Pancreas (tissue), 10 donors: ENCODE measurements around the gene OCA2. TPM values are rescaled to one million over a fixed set of nuclear protein-coding genes. Genes with fewer than 3 reads are reported as not detected.

Experiments used
- ATAC-seq, 4 donors: fragments of 200-7000 bp; cut with Tn5 transposase; one replicate each; pipeline versions ENCODE4 v1.8.0 to v1.9.1; 2020; ENCODE audit warnings: mild to moderate bottlenecking in 4 of 4, moderate library complexity in 4 of 4
- DNase-seq, 6 donors: peaks; one replicate each; pipeline ENCODE4 v3.0.0-alpha.2; 2020
- FAIRE-seq: peaks from 2 replicates; lab custom pipeline; 2012; peaks lifted over from hg19 to GRCh38; lab: Jason Lieb, UNC
- H3K27ac ChIP-seq, 4 donors: fragments of 200-600 bp; sonication (generic); 1 replicate in 3 of 4; 2 replicates in 1 of 4; pipeline versions ENCODE4 v1.5.0 to v1.8.0; 2020
- H3K27me3 ChIP-seq, 4 donors: fragments of 200-600 bp; one replicate each; pipeline ENCODE4 v1.8.0; 2021
- H3K36me3 ChIP-seq, 3 donors: fragments of 200-600 bp; sonication (generic) in 1 of 3; one replicate each; pipeline versions ENCODE4 v1.5.0 to v1.8.0; 2020 to 2021
- H3K4me1 ChIP-seq, 3 donors: fragments of 200-600 bp; one replicate each; pipeline ENCODE4 v1.8.0; 2021
- H3K4me3 ChIP-seq, 4 donors: fragments of 200-600 bp; sonication (generic) in 2 of 4; one replicate each; pipeline versions ENCODE4 v1.5.0 to v1.8.0; 2020 to 2021
- H3K9me3 ChIP-seq, 4 donors: fragments of 200-600 bp; one replicate each; pipeline ENCODE4 v1.8.0; 2021
- CTCF ChIP-seq, 4 donors: fragments of 200-600 bp; sonication (generic) in 3 of 4; IDR thresholded peaks; one replicate each; pipeline versions ENCODE4 v1.5.0 to v1.8.0; 2021; ENCODE audit warnings: antibody characterized with exemption in 4 of 4
- WGBS, 2 donors: extraction: QIAGEN DNeasy Blood & Tissue Kit; methylation state at CpG; one replicate each; pipeline ENCODE4 v1.1.7; 2013; 5-methylcytosine and 5-hydroxymethylcytosine counted together
- intact Hi-C, 3 donors: fragments of 100-400 bp; cut with DNase I; formaldehyde crosslinking; loops; one replicate each; pipeline versions ENCODE4 v1.11.1 to v1.14.2; 2022
- polyA plus RNA-seq, 2 donors: library from polyadenylated mRNA; stranded (reverse); fragments of 200-250 nt; gene quantifications; one replicate each; pipeline ENCODE4 v1.2.3, GENCODE V29; 2013
- total RNA-seq, 6 donors: library from RNA; stranded (reverse); fragmentation: NEBNext Ultra II Directional in 4 of 6; extraction: Animal tissue kit (Norgen Biotek cat#: 25700) in 4 of 6; gene quantifications; one replicate each; pipeline versions ENCODE4 v1.2.1 to v1.2.4, GENCODE V29; 2021 to 2023
- donor health status: healthy with polysubstance abuse.
- donor health status: DM: no; HTN: no; CAD: no; lungs with moderate emphysema.
- donor health status: DM: no; HTN: no; CAD: no.
- donor health status: control.
- donor health status: control.
- donor health status: Bipolar disorder and iron deficiency.
- donor health status: DM: yes; HTN: yes; CAD: no.
- donor health status: DM: no; HTN: no; CAD: no.
- donor health status: DM: no; HTN: no; CAD: no.
- donor health status: DM: yes; HTN: yes; CAD: no.

Gene OCA2
- total and polyA plus RNA-seq, 8 donors = 0.12 to 0.31 (median 0.18) TPM; not detected in 4

GRCh38 chr15:27731776-27732175, 367.3 kb downstream of the OCA2 start:
- Histone ChIP-seq H3K36me3 (no peaks in the 10 kb centered on the region), H3K27me3 (no peaks in the 10 kb centered on the region), H3K27ac (no peak overlapping the region), H3K9me3 (no peaks in the 10 kb centered on the region), H3K4me3 (no peak overlapping the region), H3K4me1 (no peaks in the 10 kb centered on the region)
- intact Hi-C loops = loop anchor here in 1 of 3 donors (10.0 kb wide), 1 partner anchor 57 kb away; no protein-coding TSS in a partner anchor
- FAIRE-seq (no peak), DNase-seq (no peak), ATAC-seq (no peak)
- no peak for TF ChIP-seq CTCF (IDR thresholded peaks at IDR 0.05)
- WGBS, 2 donors = 32 to 37% methylated on average over 1 of the region's 1 CpG

GRCh38 chr15:27730868-27731267, 368.2 kb downstream of the OCA2 start:
- ATAC-seq (no peak), FAIRE-seq (no peak), DNase-seq (no peak)
- no peak for TF ChIP-seq CTCF (IDR thresholded peaks at IDR 0.05)
- no peaks in the 10 kb centered on the region for H3K36me3 ChIP-seq
- H3K4me1 ChIP-seq = no peaks in the 10 kb centered on the region
- intact Hi-C loops = loop anchor here in 1 of 3 donors (10.0 kb wide), 1 partner anchor 56 kb away; no protein-coding TSS in a partner anchor
- no peak overlapping the region for H3K27ac ChIP-seq
- H3K9me3 ChIP-seq = no peaks in the 10 kb centered on the region
- H3K27me3 ChIP-seq = no peaks in the 10 kb centered on the region
- H3K4me3 ChIP-seq = no peak overlapping the region

- 60 to 62% methylated on average over 3 of the region's 3 CpGs for WGBS, 2 donors
- no peak for ATAC-seq
- DNase-seq = no peak
- no peak overlapping the region for H3K27ac ChIP-seq
- no peak overlapping the region for H3K4me3 ChIP-seq
- no peaks in the 10 kb centered on the region for H3K36me3 ChIP-seq
- intact Hi-C loops = no loop called here
- no peaks in the 10 kb centered on the region for H3K27me3 ChIP-seq
- TF ChIP-seq CTCF (IDR thresholded peaks at IDR 0.05) = no peak
- no peaks in the 10 kb centered on the region for H3K9me3 ChIP-seq
- H3K4me1 ChIP-seq = no peaks in the 10 kb centered on the region
- no peak for FAIRE-seq
Observed at GRCh38 chr15:27725731-27726130, 373.4 kb downstream of the OCA2 start.

GRCh38 chr15:27723821-27724220, 375.3 kb downstream of the OCA2 start:
- FAIRE-seq = no peak
- intact Hi-C loops = no loop called here
- no peaks in the 10 kb centered on the region for H3K27me3 ChIP-seq
- TF ChIP-seq CTCF (IDR thresholded peaks at IDR 0.05) = no peak
- ATAC-seq = no peak
- no peak overlapping the region for H3K27ac ChIP-seq
- H3K4me3 ChIP-seq = no peak overlapping the region
- no peaks in the 10 kb centered on the region for H3K36me3 ChIP-seq
- no peak for DNase-seq
- 41% methylated on average over 5 of the region's 5 CpGs for WGBS, 2 donors
- H3K4me1 ChIP-seq = no peaks in the 10 kb centered on the region
- H3K9me3 ChIP-seq = no peaks in the 10 kb centered on the region

GRCh38 chr15:27722102-27722501, 377.0 kb downstream of the OCA2 start:
- TF ChIP-seq CTCF (IDR thresholded peaks at IDR 0.05) = no peak
- Histone ChIP-seq H3K9me3 (no peaks in the 10 kb centered on the region), H3K27me3 (no peaks in the 10 kb centered on the region), H3K4me3 (no peak overlapping the region), H3K36me3 (no peaks in the 10 kb centered on the region), H3K4me1 (no peaks in the 10 kb centered on the region), H3K27ac (no peak overlapping the region)
- intact Hi-C loops = no loop called here
- FAIRE-seq = no peak
- WGBS, 2 donors = 65 to 71% methylated on average over 9 of the region's 9 CpGs
- no peak for ATAC-seq
- no peak for DNase-seq
